Transverse colon (tissue), 4 donors: ENCODE measurements around the gene SLC1A1. TPM values are rescaled to one million over a fixed set of nuclear protein-coding genes. Genes with fewer than 3 reads are reported as not detected.

Source experiments
- DNase-seq: peaks from one replicate; pipeline ENCODE4 v3.0.0-alpha.2; 2019
- H3K27ac ChIP-seq, 4 donors: fragments of 200-600 bp; sonication (generic); 2 replicates each; pipeline ENCODE4 v1.5.1; 2016 to 2018; ENCODE audit warnings: inconsistent platforms in 4 of 4
- H3K27me3 ChIP-seq: fragments of 200-600 bp; sonication (generic); 2 replicates; pipeline ENCODE4 v1.5.1; 2017; ENCODE audit warnings: inconsistent platforms
- H3K36me3 ChIP-seq, 4 donors: fragments of 200-600 bp; sonication (generic); 2 replicates each; pipeline ENCODE4 v1.5.1; 2017 to 2019; ENCODE audit warnings: inconsistent platforms in 4 of 4
- H3K4me1 ChIP-seq, 4 donors: fragments of 200-600 bp; sonication (generic); 2 replicates each; pipeline ENCODE4 v1.5.1; 2017 to 2020; ENCODE audit warnings: inconsistent platforms in 4 of 4
- H3K4me3 ChIP-seq, 4 donors: fragments of 200-600 bp; sonication (generic); 1 replicate in 1 of 4; 2 replicates in 3 of 4; pipeline versions ENCODE4 v1.5.1 to v1.6.1; 2017 to 2019; ENCODE audit warnings: inconsistent platforms in 4 of 4
- H3K9me3 ChIP-seq, 2 donors: fragments of 200-600 bp; sonication (generic); 2 replicates each; pipeline ENCODE4 v1.5.1; 2017 to 2019; ENCODE audit warnings: inconsistent platforms in 2 of 2
- CTCF ChIP-seq, 5 experiments: fragments of 200-600 bp in 3 of 5; fragments of 450-650 bp in 2 of 5; sonication (generic) in 3 of 5; IDR thresholded peaks; 1 replicate in 2 of 5; 2 replicates in 3 of 5; pipeline ENCODE4 v1.5.1; 2016 to 2017; ENCODE audit warnings: antibody characterized with exemption in 5 of 5, inconsistent platforms in 3 of 5, mild to moderate bottlenecking in 2 of 5, moderate library complexity in 1 of 5
- EP300 ChIP-seq: sonication (generic); formaldehyde crosslinking; IDR thresholded peaks from one replicate; pipeline ENCODE4 v1.6.1; 2017; ENCODE audit warnings: antibody characterized with exemption, low read depth
- POLR2A ChIP-seq: fragments of 450-650 bp; IDR thresholded peaks from one replicate; pipeline ENCODE4 v1.6.1; 2016; ENCODE audit warnings: antibody characterized with exemption, mild to moderate bottlenecking, moderate library complexity
- POLR2AphosphoS5 ChIP-seq, 3 donors: sonication (generic); formaldehyde crosslinking; IDR thresholded peaks; one replicate each; pipeline ENCODE4 v1.6.1; 2016; ENCODE audit warnings: antibody characterized with exemption in 3 of 3
- WGBS, 2 donors: methylation state at CpG; one replicate each; pipeline ENCODE4 v1.1.5; 2018; ENCODE audit warnings: low coverage in 1 of 2; 5-methylcytosine and 5-hydroxymethylcytosine counted together
- in situ Hi-C, 4 donors: fragments of 200-750 bp; cut with MboI; loops; one replicate each; pipeline versions ENCODE4 v1.15.0 to v1.15.1; 2017; ENCODE audit warnings: low sequenced_read_pairs in 3 of 4, low pct_ligation_motif_present in 1 of 4, low pct_unique_long_range_greater_than_20kb in 1 of 4
- intact Hi-C: fragments of 100-400 bp; cut with DNase I; formaldehyde crosslinking; loops from one replicate; pipeline ENCODE4 v1.15.1; 2023; ENCODE audit warnings: low total_unique reads
- total RNA-seq, 4 donors: library from RNA; depleted of rRNA; stranded (reverse); fragments of >200 nt; gene quantifications; one replicate each; pipeline ENCODE4 v1.1.0, GENCODE V29; 2016

Gene SLC1A1
- total RNA-seq, 4 donors from 2014 or later, result 0.80 to 63.2 (median 28.7) TPM

- DNase-seq, result no peak
- intact Hi-C loops, result no loop called here
- Histone ChIP-seq H3K4me1 (peaks cover under 1 to 14% (median 3%) of the 10 kb centered on the region in 4 donors), H3K27me3 (no peaks in the 10 kb centered on the region), H3K27ac (no peak overlapping the region), H3K36me3 (no peaks in the 10 kb centered on the region), H3K4me3 (no peak overlapping the region), H3K9me3 (no peaks in the 10 kb centered on the region)
- no peak for TF ChIP-seq POLR2A
- TF ChIP-seq CTCF (IDR thresholded peaks at IDR 0.05), result no peak
- TF ChIP-seq POLR2AphosphoS5 (IDR thresholded peaks at IDR 0.05), result no peak
- TF ChIP-seq EP300, result no peak
- WGBS, 2 donors, result 79 to 87% methylated on average over 7 to 8 of the region's 8 CpGs
- in situ Hi-C loops, result no loop called here
Measured at GRCh38 chr9:4514252-4515128, 24.2 kb downstream of the SLC1A1 start.

GRCh38 chr9:4515958-4516375 is 25.7 kb downstream of the SLC1A1 start:
- H3K4me1 ChIP-seq, result peaks cover 0 to 5% (median 0%) of the 10 kb centered on the region in 4 donors
- no peak for DNase-seq
- peak overlapping the region; percentile 3 to 45 (median 26) for H3K27ac ChIP-seq

GRCh38 chr9:4517274-4517673 is 27.0 kb downstream of the SLC1A1 start:
- Histone ChIP-seq H3K36me3 (no peaks in the 10 kb centered on the region), H3K4me1 (peaks cover 0 to 5% (median 0%) of the 10 kb centered on the region in 4 donors), H3K4me3 (no peak overlapping the region), H3K9me3 (no peaks in the 10 kb centered on the region), H3K27me3 (no peaks in the 10 kb centered on the region), H3K27ac (no peak overlapping the region)
- no peak for DNase-seq
- TF ChIP-seq POLR2A (no peak), EP300 (no peak), POLR2AphosphoS5 (IDR thresholded peaks at IDR 0.05) (no peak), CTCF (IDR thresholded peaks at IDR 0.05) (no peak)
- intact Hi-C loops (no loop called here), in situ Hi-C loops (no loop called here)
- 67 to 78% methylated on average over 3 to 6 of the region's 6 CpGs for WGBS, 2 donors

More at GRCh38 chr9:4515958-4516375, 25.7 kb downstream of the SLC1A1 start:
- in situ Hi-C loops, result no loop called here
- no peaks in the 10 kb centered on the region for H3K27me3 ChIP-seq
- TF ChIP-seq EP300 (no peak), POLR2AphosphoS5 (IDR thresholded peaks at IDR 0.05) (no peak), POLR2A (no peak), CTCF (IDR thresholded peaks at IDR 0.05) (no peak)
- no peak overlapping the region for H3K4me3 ChIP-seq
- no peaks in the 10 kb centered on the region for H3K36me3 ChIP-seq
- no peaks in the 10 kb centered on the region for H3K9me3 ChIP-seq
- 31 to 40% methylated on average over 1 of the region's 1 CpG for WGBS, 2 donors
- intact Hi-C loops, result no loop called here

GRCh38 chr9:4519604-4520003 is 29.3 kb downstream of the SLC1A1 start:
- Histone ChIP-seq H3K36me3 (no peaks in the 10 kb centered on the region), H3K27me3 (no peaks in the 10 kb centered on the region), H3K9me3 (no peaks in the 10 kb centered on the region), H3K27ac (no peak overlapping the region), H3K4me1 (peaks cover 0 to 5% (median 0%) of the 10 kb centered on the region in 4 donors), H3K4me3 (no peak overlapping the region)
- TF ChIP-seq POLR2A, result no peak
- TF ChIP-seq EP300, result no peak
- no peak for TF ChIP-seq CTCF (IDR thresholded peaks at IDR 0.05)
- no peak for TF ChIP-seq POLR2AphosphoS5 (IDR thresholded peaks at IDR 0.05)
- DNase-seq, result no peak
- in situ Hi-C loops, result no loop called here
- WGBS, 2 donors, result 84 to 90% methylated on average over 2 of the region's 2 CpGs
- intact Hi-C loops, result no loop called here
